ENCODE measurements around the gene AP2S1. TPM values are rescaled to one million over a fixed set of nuclear protein-coding genes. Genes with fewer than 3 reads are reported as not detected.

Gene AP2S1
- total and polyA plus RNA-seq, 2 donors (not counting 3 experiments of a cell fraction or from before 2014, with no cell fraction given): 313 to 376 TPM

DNA sequence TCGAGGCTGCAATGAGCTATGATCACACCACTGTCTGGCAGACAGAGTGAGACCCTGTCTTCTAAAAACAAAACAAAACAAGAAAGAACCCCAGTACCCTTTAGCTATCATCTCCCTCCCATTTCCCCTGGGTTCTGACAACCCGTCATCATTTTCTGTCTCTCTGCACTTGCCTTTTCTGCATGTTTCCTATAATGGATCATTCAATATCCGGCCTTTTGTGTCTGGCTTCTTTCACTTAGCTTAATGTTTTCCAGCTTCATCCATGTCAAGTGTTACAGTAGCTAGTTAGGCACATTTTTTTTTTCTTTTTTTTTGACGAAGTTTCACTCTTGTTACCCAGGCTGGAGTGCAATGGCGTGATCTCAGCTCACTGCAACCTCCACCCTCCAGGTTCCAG lies 16.5 kb downstream of the AP2S1 start:
- H3K4me3 ChIP-seq (replicated peaks in 1 of 3; ENCODE audit: insufficient read depth in 1 of 3, low read depth in 1 of 3, low read length in 3 of 3): no peak overlapping the region
- H3K9ac ChIP-seq (replicated peaks; ENCODE audit: extremely low read depth, insufficient read depth, low read length): no peak overlapping the region
- H4K20me1 ChIP-seq (replicated peaks; ENCODE audit: control insufficient read depth, extremely low read depth, insufficient read depth, low read length): no peaks in the 10 kb centered on the region
- CTCF ChIA-PET: interaction anchor here (0.9 to 1.0 kb wide), 3 partner anchors 65 to 76 kb away, joined by 3 to 7 read pairs (median 3); no protein-coding TSS in a partner anchor
- H3K36me3 ChIP-seq (ENCODE audit: control insufficient read depth in 2 of 2, extremely low read depth in 1 of 2, insufficient read depth in 2 of 2, low read length in 2 of 2): peaks cover 0 to 7% of the 10 kb centered on the region in 2 experiments
- FAIRE-seq (no peak), DNase-seq (ENCODE audit: low read depth, low spot score) (no peak)
- BruUV-seq (replicated peaks): no TSS peak
- no peaks in the 10 kb centered on the region for H3K9me3 ChIP-seq (replicated peaks; ENCODE audit: control insufficient read depth, insufficient read depth, low read length)
- peaks cover 3% of the 10 kb centered on the region for H3K4me1 ChIP-seq (ENCODE audit: control insufficient read depth, extremely low read depth, insufficient read depth, low read length)
- no peak overlapping the region for H2AFZ ChIP-seq (ENCODE audit: low read depth, low read length)
- POLR2A ChIA-PET: interaction anchor here (0.7 to 0.8 kb wide), 2 partner anchors 46 to 1422 kb away, joined by 3 to 4 read pairs; partner anchors contain the start of gene CARD8
- TF ChIP-seq, protein P1, sequence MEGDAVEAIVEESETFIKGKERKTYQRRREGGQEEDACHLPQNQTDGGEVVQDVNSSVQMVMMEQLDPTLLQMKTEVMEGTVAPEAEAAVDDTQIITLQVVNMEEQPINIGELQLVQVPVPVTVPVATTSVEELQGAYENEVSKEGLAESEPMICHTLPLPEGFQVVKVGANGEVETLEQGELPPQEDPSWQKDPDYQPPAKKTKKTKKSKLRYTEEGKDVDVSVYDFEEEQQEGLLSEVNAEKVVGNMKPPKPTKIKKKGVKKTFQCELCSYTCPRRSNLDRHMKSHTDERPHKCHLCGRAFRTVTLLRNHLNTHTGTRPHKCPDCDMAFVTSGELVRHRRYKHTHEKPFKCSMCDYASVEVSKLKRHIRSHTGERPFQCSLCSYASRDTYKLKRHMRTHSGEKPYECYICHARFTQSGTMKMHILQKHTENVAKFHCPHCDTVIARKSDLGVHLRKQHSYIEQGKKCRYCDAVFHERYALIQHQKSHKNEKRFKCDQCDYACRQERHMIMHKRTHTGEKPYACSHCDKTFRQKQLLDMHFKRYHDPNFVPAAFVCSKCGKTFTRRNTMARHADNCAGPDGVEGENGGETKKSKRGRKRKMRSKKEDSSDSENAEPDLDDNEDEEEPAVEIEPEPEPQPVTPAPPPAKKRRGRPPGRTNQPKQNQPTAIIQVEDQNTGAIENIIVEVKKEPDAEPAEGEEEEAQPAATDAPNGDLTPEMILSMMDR (IDR thresholded peaks at IDR 0.05; ENCODE audit: extremely low read depth in 1 of 2, insufficient read depth in 1 of 2, low read depth in 1 of 2, low read length in 2 of 2): no peak
- no peak for TF ChIP-seq EZH2 (IDR thresholded peaks at IDR 0.05; ENCODE audit: borderline replicate concordance, low read depth, low read length, severe bottlenecking)
- no peak for TF ChIP-seq POLR2AphosphoS5 (IDR thresholded peaks at IDR 0.05; ENCODE audit: insufficient read depth, low read depth, low read length)
- TF ChIP-seq POLR2A (IDR thresholded peaks at IDR 0.05; ENCODE audit: low read depth, low read length): no peak
- no peak for TF ChIP-seq MYC (IDR thresholded peaks at IDR 0.05; ENCODE audit: low read depth, low read length)
- TF ChIP-seq GATA2 (IDR thresholded peaks at IDR 0.05; ENCODE audit: insufficient read depth, insufficient read length, low read depth, low read length): no peak
- TF ChIP-seq, protein P2, sequence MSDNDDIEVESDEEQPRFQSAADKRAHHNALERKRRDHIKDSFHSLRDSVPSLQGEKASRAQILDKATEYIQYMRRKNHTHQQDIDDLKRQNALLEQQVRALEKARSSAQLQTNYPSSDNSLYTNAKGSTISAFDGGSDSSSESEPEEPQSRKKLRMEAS (IDR thresholded peaks at IDR 0.05; ENCODE audit: insufficient read depth, insufficient read length): no peak
- no peak for TF ChIP-seq FOS (IDR thresholded peaks at IDR 0.05; ENCODE audit: borderline replicate concordance, insufficient read depth, low read length)
- TF ChIP-seq JUN (IDR thresholded peaks at IDR 0.05; ENCODE audit: borderline replicate concordance, insufficient read depth, insufficient read length, low read depth): no peak
- H3K9me1 ChIP-seq (replicated peaks; ENCODE audit: control insufficient read depth, extremely low read depth, insufficient read depth, low read length): no peaks in the 10 kb centered on the region
- H3K4me2 ChIP-seq (ENCODE audit: insufficient read depth, low read length): no peak overlapping the region
- no peaks in the 10 kb centered on the region for H3K27me3 ChIP-seq (ENCODE audit: control insufficient read depth in 2 of 2, insufficient read depth in 2 of 2, low read length in 2 of 2)
- dilution Hi-C loops (cut with MboI; ENCODE audit: extremely low pct_ligation_motif_present, low sequenced_read_pairs) (no loop called here), intact Hi-C loops (cut with micrococcal nuclease) (no loop called here)
- no peaks in the 10 kb centered on the region for H3K79me2 ChIP-seq (ENCODE audit: control insufficient read depth, insufficient read depth, low read length)
- no peak overlapping the region for H3K27ac ChIP-seq (ENCODE audit: insufficient read depth, low read depth, low read length)

Measured in endothelial cell of umbilical vein (primary cell).